ENCODE results near the gene C1QB. TPM values are rescaled to one million over a fixed set of nuclear protein-coding genes. Genes with fewer than 3 reads are reported as not detected.
"Not testable (repeated sequence)": the region's sequence is repeated elsewhere in the genome, so short reads cannot be mapped to it uniquely, and the experiment has no call there.

C1QB gene
- total RNA-seq, 4 donors from 2014 or later = 252 to 592 (median 411) TPM

DNA sequence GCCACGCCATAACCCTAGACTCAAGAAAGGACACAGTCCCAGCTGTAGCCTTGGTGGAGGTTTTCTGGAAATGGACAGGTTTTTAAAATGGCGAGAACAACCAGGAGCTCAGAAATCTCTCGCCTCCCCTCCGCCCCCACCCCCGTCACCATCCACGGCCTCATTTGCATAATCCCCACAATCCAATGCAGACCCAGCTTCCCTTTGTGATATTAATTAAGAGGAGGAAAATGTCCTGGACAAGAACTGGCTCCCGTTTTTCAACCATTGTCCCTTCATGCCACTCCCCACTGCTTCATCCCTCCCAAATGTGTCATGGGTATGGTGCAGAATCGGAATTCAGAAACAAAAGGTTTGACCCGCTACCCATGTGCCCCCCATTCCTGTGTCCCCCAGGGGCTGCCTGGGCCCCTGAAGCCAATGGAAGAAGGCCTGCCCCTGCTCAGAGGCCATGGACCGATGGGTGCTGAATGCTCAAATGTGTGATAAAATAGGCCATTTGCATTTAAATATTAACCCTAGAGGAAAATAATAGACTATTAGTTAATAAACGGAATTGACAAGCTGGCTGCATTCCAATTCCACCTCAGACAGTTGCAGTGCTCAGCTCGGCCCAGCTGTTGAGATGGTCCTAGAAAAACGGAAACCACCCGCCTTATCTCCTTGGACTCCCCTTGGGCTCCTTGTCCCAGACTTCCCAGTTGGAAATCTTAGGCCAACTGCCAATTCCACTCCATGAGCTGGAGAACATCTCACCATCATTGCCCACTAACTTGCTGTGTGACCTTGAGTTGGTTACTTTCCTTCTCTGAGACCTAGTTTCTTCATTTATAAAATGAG, 46.9 kb downstream of the C1QB start:
- Histone ChIP-seq H3K27ac (no peak overlapping the region), H3K27me3 (no peaks in the 10 kb centered on the region), H3K4me1 (no peaks in the 10 kb centered on the region), H3K9me3 (no peaks in the 10 kb centered on the region), H3K36me3 (no peaks in the 10 kb centered on the region), H3K4me3 (no peak overlapping the region)
- no peak for DNase-seq (ENCODE audit: low spot score in 2 of 2)
- 66 to 75% methylated on average over 14 of the region's 14 CpGs for WGBS, 2 donors
- TF ChIP-seq, protein P1, sequence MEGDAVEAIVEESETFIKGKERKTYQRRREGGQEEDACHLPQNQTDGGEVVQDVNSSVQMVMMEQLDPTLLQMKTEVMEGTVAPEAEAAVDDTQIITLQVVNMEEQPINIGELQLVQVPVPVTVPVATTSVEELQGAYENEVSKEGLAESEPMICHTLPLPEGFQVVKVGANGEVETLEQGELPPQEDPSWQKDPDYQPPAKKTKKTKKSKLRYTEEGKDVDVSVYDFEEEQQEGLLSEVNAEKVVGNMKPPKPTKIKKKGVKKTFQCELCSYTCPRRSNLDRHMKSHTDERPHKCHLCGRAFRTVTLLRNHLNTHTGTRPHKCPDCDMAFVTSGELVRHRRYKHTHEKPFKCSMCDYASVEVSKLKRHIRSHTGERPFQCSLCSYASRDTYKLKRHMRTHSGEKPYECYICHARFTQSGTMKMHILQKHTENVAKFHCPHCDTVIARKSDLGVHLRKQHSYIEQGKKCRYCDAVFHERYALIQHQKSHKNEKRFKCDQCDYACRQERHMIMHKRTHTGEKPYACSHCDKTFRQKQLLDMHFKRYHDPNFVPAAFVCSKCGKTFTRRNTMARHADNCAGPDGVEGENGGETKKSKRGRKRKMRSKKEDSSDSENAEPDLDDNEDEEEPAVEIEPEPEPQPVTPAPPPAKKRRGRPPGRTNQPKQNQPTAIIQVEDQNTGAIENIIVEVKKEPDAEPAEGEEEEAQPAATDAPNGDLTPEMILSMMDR (IDR thresholded peaks at IDR 0.05) = no peak
- TF ChIP-seq EP300 (IDR thresholded peaks at IDR 0.05) (no peak), POLR2A (IDR thresholded peaks at IDR 0.05) (no peak)

DNA sequence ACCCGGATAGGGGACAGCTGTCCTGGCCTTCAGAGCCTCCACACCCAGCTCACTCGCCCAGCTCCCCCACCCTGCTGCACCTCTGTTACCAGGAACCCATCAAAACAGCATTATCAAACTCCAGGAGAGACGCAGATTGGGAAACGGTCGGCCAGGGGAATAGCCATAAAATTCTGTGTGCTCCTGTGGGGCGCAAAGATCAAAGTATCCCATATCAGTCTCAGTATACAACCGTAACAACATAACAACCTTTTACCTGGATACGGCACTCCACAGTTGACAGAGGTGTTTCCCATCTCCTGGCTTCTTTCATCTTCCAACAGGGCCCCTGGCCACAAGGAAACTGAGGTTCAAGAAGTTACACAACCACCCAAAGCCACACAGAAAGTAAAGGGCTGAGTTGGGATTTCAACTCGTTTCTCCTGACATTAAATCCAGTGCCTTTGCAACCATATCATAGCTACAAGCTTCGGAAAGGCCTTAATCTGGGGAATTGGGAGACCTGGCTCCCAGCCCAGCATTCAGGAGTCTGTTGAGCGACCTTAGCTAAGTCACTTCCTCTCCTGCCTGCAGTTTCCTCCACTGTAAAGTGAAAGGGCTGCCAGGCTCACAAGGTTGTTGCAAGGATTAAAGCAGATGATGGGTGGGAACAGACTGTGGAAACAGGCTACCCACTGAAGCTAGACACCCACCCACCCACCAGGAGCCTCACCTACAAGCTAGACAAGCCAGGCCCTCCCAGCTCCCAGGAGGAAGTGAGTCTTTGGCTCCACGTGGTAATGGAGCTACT, 49.5 kb downstream of the C1QB start:
- Histone ChIP-seq H3K27ac (no peak overlapping the region), H3K9me3 (no peaks in the 10 kb centered on the region), H3K27me3 (no peaks in the 10 kb centered on the region), H3K36me3 (no peaks in the 10 kb centered on the region), H3K4me3 (no peak overlapping the region), H3K4me1 (no peaks in the 10 kb centered on the region)
- TF ChIP-seq POLR2A (IDR thresholded peaks at IDR 0.05) = no peak
- TF ChIP-seq EP300 (IDR thresholded peaks at IDR 0.05) = no peak
- TF ChIP-seq, protein P1 (IDR thresholded peaks at IDR 0.05) = no peak
- DNase-seq (ENCODE audit: low spot score in 2 of 2) = no peak
- WGBS, 2 donors = 63 to 66% methylated on average over 12 of the region's 12 CpGs

DNA sequence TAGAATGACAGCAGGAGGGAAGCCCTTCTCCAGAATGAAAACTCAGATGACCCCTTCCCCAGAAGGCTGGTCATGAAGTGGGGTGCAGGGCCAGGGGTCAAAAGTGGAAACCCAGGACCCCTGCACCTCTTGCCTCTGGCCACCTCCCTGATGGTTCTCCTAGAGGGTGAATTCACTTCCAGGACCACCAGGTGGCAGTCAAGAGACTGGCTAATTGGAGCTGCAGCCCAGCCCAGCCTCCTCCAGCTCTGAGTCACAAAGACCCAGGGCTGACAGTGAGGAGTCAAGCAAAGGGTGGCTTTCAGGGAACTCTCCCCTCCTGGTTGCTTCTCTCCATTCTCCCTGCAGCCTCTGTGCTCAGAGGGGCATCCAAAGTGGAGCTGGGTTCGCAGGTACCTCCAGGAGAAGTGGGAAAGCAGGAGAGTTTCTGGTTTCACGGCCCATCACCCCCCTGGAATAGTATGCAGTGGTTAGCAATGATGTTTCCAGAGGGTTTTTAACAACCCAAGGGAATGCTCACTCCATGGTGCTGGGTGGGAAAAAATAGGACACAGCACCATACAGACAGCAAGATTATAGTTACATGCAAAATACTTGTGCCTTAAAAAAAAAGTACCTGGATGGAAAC, 51.5 kb downstream of the C1QB start:
- no peaks in the 10 kb centered on the region for H3K36me3 ChIP-seq
- 57 to 88% methylated on average over 2 of the region's 2 CpGs for WGBS, 2 donors
- no peak for TF ChIP-seq EP300 (IDR thresholded peaks at IDR 0.05)
- TF ChIP-seq, protein P1 (IDR thresholded peaks at IDR 0.05) = peak; percentile 87 to 93 (median 89)
- TF ChIP-seq POLR2A (IDR thresholded peaks at IDR 0.05) = no peak
- H3K4me1 ChIP-seq = peaks cover 0 to 5% (median under 1%) of the 10 kb centered on the region in 4 donors
- DNase-seq (ENCODE audit: low spot score in 2 of 2) = peak; percentile 80 to 91
- H3K27ac ChIP-seq = no peak overlapping the region
- H3K27me3 ChIP-seq = peaks cover 0 to under 1% of the 10 kb centered on the region in 2 donors
- H3K9me3 ChIP-seq = no peaks in the 10 kb centered on the region
- no peak overlapping the region for H3K4me3 ChIP-seq

DNA sequence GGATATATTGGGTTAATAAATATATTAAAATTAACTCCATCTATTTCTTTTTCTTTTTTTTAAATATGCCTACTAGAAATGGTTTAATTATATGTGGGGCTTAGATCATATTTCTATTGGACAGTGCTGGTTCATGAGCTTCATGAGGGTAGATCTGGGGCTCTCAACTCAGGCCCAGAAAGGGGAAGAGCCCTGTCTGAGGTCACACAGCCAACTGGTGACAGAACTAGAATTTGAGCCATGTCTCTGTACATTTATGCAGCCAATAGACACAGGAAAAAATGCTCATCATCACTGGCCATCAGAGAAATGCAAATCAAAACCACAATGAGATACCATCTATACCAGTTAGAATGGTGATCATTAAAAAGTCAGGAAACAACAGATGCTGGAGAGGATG, 52.5 kb downstream of the C1QB start:
- H3K27ac ChIP-seq = no peak overlapping the region
- H3K36me3 ChIP-seq = no peaks in the 10 kb centered on the region
- peaks cover 0 to 7% of the 10 kb centered on the region in 2 donors for H3K27me3 ChIP-seq
- no peak overlapping the region for H3K4me3 ChIP-seq
- no peaks in the 10 kb centered on the region for H3K9me3 ChIP-seq
- TF ChIP-seq, protein P1 (IDR thresholded peaks at IDR 0.05) = no peak
- TF ChIP-seq POLR2A (IDR thresholded peaks at IDR 0.05) (no peak), EP300 (IDR thresholded peaks at IDR 0.05) (no peak)
- H3K4me1 ChIP-seq = peaks cover 0 to 12% (median 5%) of the 10 kb centered on the region in 4 donors
- no peak for DNase-seq (ENCODE audit: low spot score in 2 of 2)

DNA sequence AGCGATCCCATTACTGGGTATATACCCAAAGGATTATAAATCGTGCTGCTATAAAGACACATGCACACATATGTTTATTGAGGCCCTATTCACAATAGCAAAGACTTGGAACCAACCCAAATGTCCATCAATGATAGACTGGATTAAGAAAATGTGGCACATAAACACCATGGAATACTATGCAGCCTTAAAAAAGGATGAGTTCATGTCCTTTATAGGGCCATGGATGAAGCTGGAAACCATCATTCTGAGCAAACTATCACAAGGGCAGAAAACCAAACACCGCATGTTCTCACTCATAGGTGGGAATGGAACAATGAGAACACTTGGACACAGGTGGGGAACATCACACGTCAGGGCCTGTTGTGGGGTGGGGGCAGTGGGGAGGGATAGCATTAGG, 53.1 kb downstream of the C1QB start:
- H3K27me3 ChIP-seq; DNase-seq (ENCODE audit: low spot score in 2 of 2); H3K27ac ChIP-seq; H3K4me3 ChIP-seq; H3K9me3 ChIP-seq; H3K36me3 ChIP-seq: not testable (repeated sequence)
- WGBS, 2 donors = 91 to 92% methylated on average over 4 of the region's 4 CpGs
- H3K4me1 ChIP-seq = peaks cover 0 to 12% (median 5%) of the 10 kb centered on the region in 4 donors
